Lower leg skin (tissue), 3 donors: Measurements from ENCODE around the gene TTYH3.

Experiments
- POLR2A ChIP-seq, 2 donors: fragments of 450-650 bp; IDR thresholded peaks; one replicate each; pipeline ENCODE4 v1.6.1; 2016 to 2017; ENCODE audit warnings: antibody characterized with exemption in 2 of 2, mild to moderate bottlenecking in 1 of 2, moderate library complexity in 1 of 2
- TF ChIP-seq, protein P1 (sequence below), 3 donors: fragments of 450-650 bp; IDR thresholded peaks; one replicate each; pipeline ENCODE4 v1.5.1; 2016; ENCODE audit warnings: antibody characterized with exemption in 3 of 3, mild to moderate bottlenecking in 3 of 3, moderate library complexity in 2 of 3

DNA sequence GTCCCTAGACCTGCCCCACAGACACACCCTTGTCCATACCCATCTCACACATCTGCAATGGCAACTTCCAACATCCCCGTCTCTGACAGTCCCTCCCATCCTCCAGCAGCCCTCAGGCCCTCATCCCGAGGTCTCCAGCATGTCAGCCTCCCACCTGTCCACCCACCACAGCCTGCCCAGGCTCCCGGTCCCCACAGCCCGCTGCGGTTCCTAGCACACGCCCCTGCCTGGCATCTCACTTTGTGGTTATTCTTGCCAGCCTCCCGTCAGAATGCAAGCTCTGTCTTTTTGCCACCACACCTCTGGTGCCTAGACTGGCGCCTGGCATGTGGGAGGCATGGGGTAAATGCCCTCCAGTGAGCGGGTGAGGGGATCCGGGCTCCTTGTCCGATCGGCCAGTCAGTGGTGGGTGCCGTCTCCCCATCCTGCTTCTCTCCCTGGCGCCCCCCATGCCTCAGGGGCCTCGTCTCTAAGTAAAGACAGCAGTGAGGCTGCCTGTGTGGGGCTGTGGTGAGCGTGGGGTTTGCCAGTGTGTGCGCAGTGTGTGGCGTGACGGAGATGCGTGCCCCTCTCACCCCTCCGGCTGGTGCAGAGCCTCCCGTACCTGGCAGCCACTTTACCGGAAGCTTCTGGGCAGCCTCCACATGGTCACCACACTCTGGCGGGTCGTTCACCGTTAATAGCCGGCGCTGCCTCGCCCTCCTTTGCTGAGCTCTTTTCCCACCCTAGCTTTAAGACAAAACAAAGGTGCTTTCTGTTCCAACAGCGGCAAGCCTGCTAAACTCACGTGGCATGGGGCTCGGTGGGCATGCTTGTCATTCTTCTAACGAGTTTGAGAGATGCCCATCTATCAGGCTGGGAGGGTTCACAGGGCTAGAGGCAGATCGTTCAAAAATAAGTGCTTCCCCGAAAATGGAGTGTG is 28.5 kb upstream of the TTYH3 start:
- no peak for TF ChIP-seq POLR2A (IDR thresholded peaks at IDR 0.05)
- TF ChIP-seq, protein P1, sequence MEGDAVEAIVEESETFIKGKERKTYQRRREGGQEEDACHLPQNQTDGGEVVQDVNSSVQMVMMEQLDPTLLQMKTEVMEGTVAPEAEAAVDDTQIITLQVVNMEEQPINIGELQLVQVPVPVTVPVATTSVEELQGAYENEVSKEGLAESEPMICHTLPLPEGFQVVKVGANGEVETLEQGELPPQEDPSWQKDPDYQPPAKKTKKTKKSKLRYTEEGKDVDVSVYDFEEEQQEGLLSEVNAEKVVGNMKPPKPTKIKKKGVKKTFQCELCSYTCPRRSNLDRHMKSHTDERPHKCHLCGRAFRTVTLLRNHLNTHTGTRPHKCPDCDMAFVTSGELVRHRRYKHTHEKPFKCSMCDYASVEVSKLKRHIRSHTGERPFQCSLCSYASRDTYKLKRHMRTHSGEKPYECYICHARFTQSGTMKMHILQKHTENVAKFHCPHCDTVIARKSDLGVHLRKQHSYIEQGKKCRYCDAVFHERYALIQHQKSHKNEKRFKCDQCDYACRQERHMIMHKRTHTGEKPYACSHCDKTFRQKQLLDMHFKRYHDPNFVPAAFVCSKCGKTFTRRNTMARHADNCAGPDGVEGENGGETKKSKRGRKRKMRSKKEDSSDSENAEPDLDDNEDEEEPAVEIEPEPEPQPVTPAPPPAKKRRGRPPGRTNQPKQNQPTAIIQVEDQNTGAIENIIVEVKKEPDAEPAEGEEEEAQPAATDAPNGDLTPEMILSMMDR (IDR thresholded peaks at IDR 0.05) = no peak
